T-helper 22 cell (primary cell): ENCODE data around the gene FBXW12.

ENCODE experiments used
- DNase-seq: peaks from one replicate; pipeline ENCODE4 v3.0.0-alpha.2; 2020; ENCODE audit warnings: low read depth

FBXW12 gene

GRCh38 chr3:48423241-48423882 is 51.3 kb downstream of the FBXW12 start:
- no peak for DNase-seq

GRCh38 chr3:48423883-48424695 is 52.1 kb downstream of the FBXW12 start:
- no peak for DNase-seq

GRCh38 chr3:48425281-48425812 is 53.3 kb downstream of the FBXW12 start:
- no peak for DNase-seq

GRCh38 chr3:48426401-48426909 is 54.4 kb downstream of the FBXW12 start:
- no peak for DNase-seq

- no peak for DNase-seq
These were observed 55.1 kb downstream of the FBXW12 start for GRCh38 chr3:48426944-48427629.

GRCh38 chr3:48427630-48427962 is 55.6 kb downstream of the FBXW12 start:
- DNase-seq: no peak

GRCh38 chr3:48428088-48428571 is 56.1 kb downstream of the FBXW12 start:
- no peak for DNase-seq

- DNase-seq: no peak
These were observed 56.7 kb downstream of the FBXW12 start for GRCh38 chr3:48428572-48429316.

GRCh38 chr3:48429317-48429959 is 57.4 kb downstream of the FBXW12 start:
- peak; percentile 60 for DNase-seq

- no peak for DNase-seq
These were observed 58.1 kb downstream of the FBXW12 start, which contains the start of gene PLXNB1 for GRCh38 chr3:48429960-48430707. PLXNB1 (minus strand) TSS chr3:48430086; CDS start chr3:48424611, 5,475 bp downstream.

GRCh38 chr3:48430708-48431101 is 58.7 kb downstream of the FBXW12 start:
- no peak for DNase-seq

- DNase-seq: no peak
These were observed 59.4 kb downstream of the FBXW12 start for GRCh38 chr3:48431224-48432029.

GRCh38 chr3:48432411-48433371 is 60.7 kb downstream of the FBXW12 start:
- no peak for DNase-seq

- no peak for DNase-seq
These were observed 61.6 kb downstream of the FBXW12 start for GRCh38 chr3:48433472-48434118.

GRCh38 chr3:48434591-48435222 is 62.7 kb downstream of the FBXW12 start:
- DNase-seq: no peak

GRCh38 chr3:48435223-48435595 is 63.2 kb downstream of the FBXW12 start:
- no peak for DNase-seq

- DNase-seq: peak; percentile 69
These were observed 63.9 kb downstream of the FBXW12 start for GRCh38 chr3:48435774-48436476.
